A673 (cell line): ENCODE results near the gene KIAA0753. TPM values are rescaled to one million over a fixed set of nuclear protein-coding genes. Genes with fewer than 3 reads are reported as not detected.

Source experiments
- BruUV-seq: library from RNA; stranded (reverse); fragments of 400-500 nt; replicated peaks from 2 replicates; lab custom pipeline; 2021; lab: Mats Ljungman, UMichigan
- CTCF ChIA-PET: fragments of 300-600 bp; sonication (Branson Sonifier 250); formaldehyde crosslinking; loops from one replicate; lab custom pipeline; 2022; ENCODE audit warnings: antibody characterized with exemption; lab: Charles Lee
- POLR2A ChIA-PET: fragments of 300-600 bp; sonication (Branson Sonifier 250); formaldehyde crosslinking; loops from one replicate; lab custom pipeline; 2022; ENCODE audit warnings: antibody characterized with exemption; ENCODE audit not compliant: low non-redundant PET; lab: Charles Lee
- DNase-seq: peaks from one replicate; pipeline ENCODE4 v3.0.0-alpha.2; 2015; ENCODE audit warnings: low spot score
- H3K27ac ChIP-seq: fragments of 200-600 bp; sonication (generic); 2 replicates; pipeline ENCODE4 v1.5.1; 2016; ENCODE audit warnings: mixed run types, low read depth, mild to moderate bottlenecking, mixed read lengths, antibody characterized with exemption, low read length; ENCODE audit not compliant: poor library complexity, severe bottlenecking
- H3K27me3 ChIP-seq: fragments of 200-600 bp; sonication (generic); replicated peaks from 2 replicates; pipeline ENCODE4 v1.6.1; 2017; ENCODE audit warnings: mixed run types, low read depth, mild to moderate bottlenecking, mixed read lengths, antibody characterized with exemption, low read length; ENCODE audit not compliant: insufficient read depth, poor library complexity
- H3K36me3 ChIP-seq: fragments of 200-600 bp; sonication (generic); 2 replicates; pipeline ENCODE4 v1.6.1; 2016; ENCODE audit warnings: mixed run types, mild to moderate bottlenecking, mixed read lengths, antibody characterized with exemption, low read length; ENCODE audit not compliant: insufficient read depth, poor library complexity, severe bottlenecking
- H3K4me1 ChIP-seq: fragments of 200-600 bp; sonication (generic); 2 replicates; pipeline ENCODE4 v1.6.1; 2017; ENCODE audit warnings: mixed run types, mild to moderate bottlenecking, mixed read lengths, antibody characterized with exemption, low read length; ENCODE audit not compliant: insufficient read depth, poor library complexity, severe bottlenecking
- H3K4me3 ChIP-seq: fragments of 200-600 bp; sonication (generic); 2 replicates; pipeline ENCODE4 v1.5.1; 2016; ENCODE audit warnings: low read depth, mixed run types, mild to moderate bottlenecking, mixed read lengths, low read length; ENCODE audit not compliant: poor library complexity, severe bottlenecking
- H3K9me3 ChIP-seq: fragments of 200-600 bp; sonication (generic); 2 replicates; pipeline ENCODE4 v1.6.1; 2016; ENCODE audit warnings: mixed run types, low read depth, mild to moderate bottlenecking, mixed read lengths, antibody characterized with exemption, low read length; ENCODE audit not compliant: poor library complexity, severe bottlenecking
- CTCF ChIP-seq: fragments of 300-800, 200-600 bp; sonication (generic); conservative IDR thresholded peaks from 2 replicates; pipeline ENCODE4 v1.5.1; 2017; ENCODE audit warnings: low read depth, mild to moderate bottlenecking, antibody characterized with exemption, low read length, moderate library complexity, mixed read lengths
- EZH2 ChIP-seq: fragments of 200-600 bp; sonication (generic); IDR thresholded peaks from 2 replicates; pipeline ENCODE4 v1.6.1; 2017; ENCODE audit warnings: borderline replicate concordance, low read depth, mild to moderate bottlenecking, mixed read lengths, antibody characterized with exemption, low read length; ENCODE audit not compliant: poor library complexity, severe bottlenecking
- intact Hi-C: fragments of 100-400 bp; cut with micrococcal nuclease; formaldehyde crosslinking; loops from one replicate; pipeline ENCODE4 v1.10.0; 2022; ENCODE audit not compliant: unreplicated experiment
- total RNA-seq: library from RNA; stranded (reverse); gene quantifications from 2 replicates; pipeline ENCODE4 v1.2.3, GENCODE V29; 2021

The KIAA0753 gene
- total RNA-seq, 1 experiment from 2014 or later: 41.2 TPM

DNA sequence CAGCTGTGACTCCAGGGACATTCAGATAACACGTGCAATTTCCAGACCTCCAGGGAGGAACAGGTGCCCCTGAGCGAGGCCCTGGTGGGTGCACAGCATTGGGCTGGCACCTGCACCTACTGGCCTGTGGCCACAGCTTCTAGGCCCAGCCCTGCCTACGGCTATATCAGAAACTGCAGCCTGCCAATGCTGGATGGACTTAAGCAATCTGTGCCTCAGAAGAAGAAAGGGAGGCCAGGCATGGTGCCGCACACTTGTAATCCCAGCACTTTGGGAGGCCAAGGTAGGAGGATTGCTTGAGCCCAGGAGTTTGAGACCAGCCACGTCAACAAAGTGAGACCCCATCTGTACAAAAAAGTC lies 96.5 kb downstream of the KIAA0753 start:
- TF ChIP-seq CTCF (no peak), EZH2 (no peak)
- Histone ChIP-seq H3K4me1 (no peaks in the 10 kb centered on the region), H3K9me3 (no peaks in the 10 kb centered on the region), H3K27me3 (no peaks in the 10 kb centered on the region), H3K36me3 (no peaks in the 10 kb centered on the region), H3K4me3 (no peak overlapping the region), H3K27ac (no peak overlapping the region)
- ChIA-PET CTCF (no interaction called here), POLR2A (no interaction called here)
- no TSS peak for BruUV-seq
- intact Hi-C loops: no loop called here
- no peak for DNase-seq

DNA sequence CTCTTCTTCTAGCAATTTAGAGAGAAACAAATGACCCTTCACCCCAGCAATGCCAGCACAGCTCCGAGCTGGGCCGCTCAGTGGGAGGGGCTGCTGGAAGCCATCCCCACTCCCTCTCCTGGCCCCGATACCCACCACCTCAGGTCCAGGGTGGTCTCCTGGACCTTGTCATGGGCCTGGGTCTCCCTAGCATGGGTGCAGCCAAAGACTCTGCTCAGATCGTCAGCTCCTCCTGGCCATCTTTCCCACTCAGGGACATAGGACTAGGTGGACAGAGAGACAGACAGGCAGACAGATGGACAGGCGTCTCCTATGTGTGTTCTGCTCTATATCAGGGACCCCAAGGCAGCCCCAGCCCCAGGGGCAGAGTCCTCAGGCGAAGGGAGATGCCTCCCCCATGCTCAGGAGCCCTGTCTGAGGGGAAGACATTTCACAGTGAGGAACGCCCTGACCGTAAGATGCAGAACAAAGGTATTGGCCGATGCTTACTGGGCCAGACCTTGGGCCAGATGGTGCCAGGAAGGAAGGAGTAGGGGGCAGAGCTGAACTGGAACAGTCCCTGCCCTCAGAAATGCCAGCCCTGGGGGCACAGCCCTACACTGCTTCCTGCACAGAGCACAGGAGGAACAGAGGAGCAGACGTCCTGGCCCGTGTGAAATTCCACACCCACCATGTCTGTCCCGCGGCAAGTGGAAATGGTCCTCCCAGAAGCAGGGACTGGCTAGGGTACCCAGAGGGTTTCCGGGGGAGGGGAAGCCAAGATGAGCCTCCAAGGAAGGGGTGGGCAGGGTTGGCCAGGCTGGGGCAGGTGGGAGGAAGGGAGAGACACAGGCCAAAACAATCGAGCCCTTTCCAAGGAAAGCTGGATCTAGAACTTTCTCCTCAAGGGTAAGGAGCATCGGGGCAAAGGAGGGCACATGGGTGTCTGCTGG lies 97.2 kb downstream of the KIAA0753 start:
- H3K36me3 ChIP-seq: no peaks in the 10 kb centered on the region
- TF ChIP-seq CTCF: no peak
- TF ChIP-seq EZH2: no peak
- no peaks in the 10 kb centered on the region for H3K27me3 ChIP-seq
- intact Hi-C loops: no loop called here
- no TSS peak for BruUV-seq
- H3K9me3 ChIP-seq: no peaks in the 10 kb centered on the region
- no peak overlapping the region for H3K27ac ChIP-seq
- POLR2A ChIA-PET: no interaction called here
- no peaks in the 10 kb centered on the region for H3K4me1 ChIP-seq
- DNase-seq: no peak
- CTCF ChIA-PET: no interaction called here
- no peak overlapping the region for H3K4me3 ChIP-seq

GRCh38 chr17:6542577-6542976 lies 97.9 kb downstream of the KIAA0753 start:
- no peaks in the 10 kb centered on the region for H3K9me3 ChIP-seq
- H3K4me1 ChIP-seq: no peaks in the 10 kb centered on the region
- intact Hi-C loops: no loop called here
- POLR2A ChIA-PET: no interaction called here
- DNase-seq: no peak
- CTCF ChIA-PET: no interaction called here
- no peak overlapping the region for H3K4me3 ChIP-seq
- no peaks in the 10 kb centered on the region for H3K36me3 ChIP-seq
- no TSS peak for BruUV-seq
- H3K27ac ChIP-seq: no peak overlapping the region
- H3K27me3 ChIP-seq: no peaks in the 10 kb centered on the region
- no peak for TF ChIP-seq EZH2
- no peak for TF ChIP-seq CTCF
